NCI-H2227 (cell line): ENCODE measurements around the gene FAM50B.

Experiments
- DNase-seq: peaks from one replicate; lab custom pipeline; 2025; ENCODE audit not compliant: unreplicated experiment; lab: John Stamatoyannopoulos, UW

Gene FAM50B

DNA sequence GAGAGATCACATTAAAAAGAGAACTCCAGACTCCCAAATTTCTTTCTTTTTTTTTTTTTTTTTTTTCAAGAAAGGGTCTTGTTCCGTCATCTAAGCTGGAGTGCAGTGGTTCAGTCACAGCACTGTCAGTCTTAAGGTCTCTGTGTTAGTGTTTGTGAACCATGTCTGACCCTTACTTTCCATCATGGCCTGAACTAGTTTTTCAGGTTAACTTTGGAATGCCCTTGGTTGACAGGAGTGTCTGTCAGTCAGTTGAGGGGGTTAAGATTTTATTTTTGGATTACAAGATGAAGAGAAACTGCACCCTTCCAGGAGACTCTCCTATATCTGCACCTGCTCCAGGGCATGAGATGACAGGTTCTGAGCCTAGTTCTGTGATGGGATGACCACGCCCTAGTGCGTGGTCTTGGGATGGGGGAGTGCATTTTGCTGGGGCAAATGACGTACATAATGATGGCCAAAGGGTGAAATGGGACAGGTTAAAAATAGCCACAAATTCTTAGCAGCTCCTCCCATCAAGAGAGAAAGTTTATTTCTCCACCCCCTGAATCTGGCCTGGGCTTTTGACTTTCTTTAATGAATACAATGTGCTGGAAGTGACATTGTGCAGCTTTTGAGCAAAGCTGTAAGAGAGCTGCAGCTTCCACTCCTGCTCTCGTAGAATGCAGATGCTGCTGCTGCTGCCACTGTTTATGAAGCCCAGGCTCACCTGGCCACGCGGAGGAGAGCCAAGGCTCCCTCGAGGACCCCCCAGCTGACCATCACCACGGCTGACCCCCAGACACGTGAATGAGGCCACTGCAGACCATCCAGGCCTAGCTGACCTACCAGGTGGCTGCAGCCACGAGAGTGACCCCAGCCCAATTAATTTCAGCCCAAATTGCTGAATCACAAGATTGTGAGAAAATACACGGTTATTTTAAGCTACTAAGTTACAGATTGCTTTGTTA is 29.7 kb upstream of the FAM50B start:
- no peak for DNase-seq

- DNase-seq = no peak
Observed at GRCh38 chr6:3820563-3820962, 28.6 kb upstream of the FAM50B start.

DNA sequence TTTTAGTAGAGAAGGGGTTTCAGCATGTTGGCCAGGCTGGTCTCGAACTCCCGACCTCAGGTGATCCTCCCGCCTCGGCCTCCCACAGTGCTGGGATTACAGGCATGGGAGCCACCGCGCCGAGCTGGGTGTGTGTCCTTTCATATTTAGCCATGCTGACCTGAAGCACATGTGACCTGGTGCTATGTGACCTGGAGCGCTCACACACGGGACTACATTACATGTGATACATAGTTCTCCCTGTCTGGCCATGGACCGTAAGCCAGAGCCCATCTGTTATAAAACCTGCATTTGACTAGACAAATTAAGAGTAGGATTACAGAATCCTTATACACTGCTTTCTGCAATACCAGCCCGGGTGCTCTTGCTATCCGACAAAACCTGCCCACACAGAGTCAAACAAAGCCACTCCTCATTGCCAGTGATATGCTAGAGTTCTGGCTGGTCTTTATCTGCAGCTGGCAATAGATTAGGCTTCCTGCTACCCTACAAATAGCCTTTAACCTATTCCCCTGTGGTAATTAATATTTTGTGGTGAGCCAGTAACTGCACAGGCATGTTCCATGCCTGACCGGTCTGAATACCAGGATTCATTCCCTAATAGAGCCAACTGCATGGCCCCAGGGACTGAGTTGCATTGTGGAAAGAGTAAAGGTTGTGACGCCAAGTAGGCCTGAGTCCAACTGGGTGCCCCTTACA is 26.3 kb upstream of the FAM50B start:
- no peak for DNase-seq

GRCh38 chr6:3823671-3824070 is 25.5 kb upstream of the FAM50B start:
- no peak for DNase-seq

GRCh38 chr6:3825331-3825831 is 23.8 kb upstream of the FAM50B start:
- no peak for DNase-seq

GRCh38 chr6:3825851-3826581 is 23.2 kb upstream of the FAM50B start:
- DNase-seq = no peak

DNA sequence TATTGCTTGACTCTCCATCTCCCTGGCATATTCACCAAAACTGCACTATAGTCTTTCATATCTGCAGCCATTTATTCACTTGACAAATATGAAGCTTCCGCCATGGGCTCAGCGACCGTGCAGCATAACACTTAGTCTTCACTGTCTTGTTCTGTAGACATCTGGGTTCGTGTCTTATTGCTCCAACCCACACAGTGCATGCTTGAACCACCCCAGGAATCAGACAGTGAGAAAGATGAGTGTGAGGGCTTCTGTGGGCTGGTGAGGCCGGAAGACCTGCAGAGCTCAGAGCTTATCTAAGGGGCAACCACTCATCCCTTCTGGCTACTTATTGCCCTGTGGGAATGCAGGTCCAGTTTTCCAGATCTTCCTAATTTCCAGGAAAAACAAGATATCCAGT is 19.9 kb upstream of the FAM50B start:
- DNase-seq = no peak

DNA sequence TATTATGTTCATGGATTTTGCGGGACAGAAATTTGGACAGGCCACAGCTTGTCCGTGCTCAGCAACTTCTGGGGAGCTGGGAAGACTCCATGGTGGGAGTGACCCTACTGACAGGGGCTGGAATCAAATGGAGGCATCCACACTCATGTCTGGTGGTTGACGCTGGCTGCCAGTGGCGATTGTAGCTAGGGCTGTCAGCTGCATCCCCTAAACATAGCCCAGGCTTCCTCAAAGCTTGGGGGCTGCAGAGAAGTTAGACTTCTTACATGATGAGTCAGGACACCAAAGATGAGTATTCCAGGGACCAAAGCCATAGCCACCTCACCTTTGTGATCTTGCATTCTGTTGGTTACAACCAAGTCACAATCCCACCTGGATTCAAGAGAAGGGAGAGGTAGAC is 18.4 kb upstream of the FAM50B start:
- DNase-seq = no peak

- no peak for DNase-seq
Observed at GRCh38 chr6:3831761-3832530, 17.2 kb upstream of the FAM50B start.

- no peak for DNase-seq
Observed at GRCh38 chr6:3835055-3835731, 14.0 kb upstream of the FAM50B start.

DNA sequence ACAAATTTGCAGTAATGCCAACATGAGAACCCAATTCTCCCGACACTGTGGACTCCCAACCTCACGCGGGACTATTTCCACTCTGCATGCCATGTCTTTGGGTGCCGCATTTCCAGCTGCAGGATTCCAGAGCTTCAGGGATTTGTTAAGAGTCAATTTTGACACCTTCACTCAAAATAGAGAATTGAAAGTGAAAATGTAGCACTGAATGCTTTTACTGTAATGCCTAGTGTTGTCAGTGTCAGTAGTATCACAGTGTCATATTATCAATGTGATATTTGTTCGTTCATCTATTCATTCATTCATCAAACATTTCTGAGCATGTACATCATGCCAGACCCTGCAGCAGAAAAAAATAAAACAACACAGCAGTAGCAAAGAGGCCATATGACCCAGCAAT is 13.4 kb upstream of the FAM50B start:
- DNase-seq = no peak

DNA sequence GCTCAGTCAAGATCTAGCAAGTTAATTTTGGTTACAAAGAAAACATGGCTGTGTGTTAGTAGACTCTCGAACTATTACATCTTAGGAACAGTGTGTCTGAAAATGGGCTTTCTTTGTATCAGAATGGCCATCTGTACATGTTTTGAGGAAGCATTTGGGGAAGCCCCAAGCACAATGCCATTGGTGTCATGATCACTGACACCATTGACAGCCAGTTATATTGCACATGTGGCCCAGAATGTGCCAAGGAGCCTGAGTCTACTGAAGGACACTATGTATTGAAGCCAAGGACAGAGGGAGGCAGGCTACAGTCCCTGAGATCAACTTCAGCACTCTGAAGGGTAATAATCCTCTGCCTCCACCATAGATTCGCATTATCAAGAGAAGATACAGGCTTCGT is 12.6 kb upstream of the FAM50B start:
- no peak for DNase-seq

DNA sequence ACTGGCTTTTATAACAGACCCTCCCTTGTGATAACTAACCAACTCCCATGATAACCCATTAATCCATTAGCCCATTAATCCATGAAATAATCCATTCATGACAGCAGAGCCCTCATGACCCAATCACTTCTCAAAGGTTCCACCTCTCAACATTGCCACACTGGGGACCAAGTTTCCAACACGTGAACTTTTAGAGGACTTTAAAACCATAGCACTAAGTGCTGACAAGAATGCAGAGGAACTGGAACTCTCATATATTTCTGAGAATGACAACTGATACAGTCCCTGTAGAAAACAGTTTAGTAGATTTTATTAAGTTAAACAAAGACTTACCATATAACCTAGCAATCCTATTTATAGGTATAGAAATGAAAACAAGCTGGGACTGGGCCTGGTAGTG is 11.4 kb upstream of the FAM50B start:
- DNase-seq = no peak

DNA sequence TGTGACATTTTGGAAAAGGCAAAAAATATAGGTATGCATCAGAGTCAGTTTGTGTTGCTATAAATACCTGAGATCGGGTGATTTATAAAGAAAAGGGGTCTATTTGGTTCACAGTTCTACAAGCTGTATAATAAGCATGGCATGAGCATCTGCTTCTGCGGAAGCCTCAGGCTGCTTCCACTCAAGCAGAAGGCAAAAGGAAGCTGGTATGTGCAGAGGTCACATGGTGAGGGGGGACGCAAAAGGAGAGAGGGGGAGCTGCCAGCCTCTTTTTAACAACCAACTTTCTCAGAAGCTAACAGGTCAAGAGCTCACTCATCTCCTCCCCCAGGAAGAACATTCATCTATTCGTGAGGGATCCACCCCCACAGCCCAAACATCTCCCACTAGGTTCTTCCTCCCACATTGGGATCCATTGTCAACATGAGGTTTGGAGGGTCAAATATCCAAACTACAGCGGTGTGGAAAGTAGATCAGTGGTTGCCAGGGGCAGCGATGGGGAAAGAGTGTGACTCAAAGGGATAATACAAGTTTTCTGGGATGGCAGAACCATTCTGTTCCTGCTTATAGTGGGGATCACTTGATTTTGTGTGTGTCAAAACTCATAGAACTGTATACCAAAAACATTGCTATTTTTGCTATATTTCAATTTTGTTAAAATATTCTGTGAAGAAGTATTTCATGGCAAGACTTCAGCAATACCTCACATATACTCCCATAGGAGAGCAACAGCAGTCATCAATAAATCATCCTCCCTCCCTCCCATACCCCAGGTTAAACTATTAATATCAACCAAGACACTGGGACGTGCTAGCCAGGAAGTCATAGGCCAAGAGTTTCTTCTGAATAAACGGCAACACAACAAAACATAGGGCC is 9.9 kb upstream of the FAM50B start:
- DNase-seq = no peak

DNA sequence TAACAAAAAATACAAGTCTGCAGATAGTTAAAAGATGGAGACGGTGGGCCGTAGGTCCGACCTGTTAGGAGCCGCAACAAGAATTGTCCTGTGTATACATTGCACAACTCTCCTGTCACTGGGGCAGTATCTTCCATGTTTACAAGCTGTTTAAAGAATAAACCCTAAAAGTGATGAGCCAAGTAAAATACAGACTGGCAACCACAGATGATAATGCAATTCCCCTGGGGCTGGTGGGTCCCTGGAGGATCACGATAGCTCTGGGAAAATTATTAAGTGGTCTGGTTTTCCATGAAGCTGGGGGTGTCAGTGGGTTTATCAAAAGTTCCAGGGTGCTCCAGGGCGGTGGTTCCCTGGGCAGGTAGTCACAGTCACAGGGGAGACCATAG is 8.1 kb upstream of the FAM50B start:
- DNase-seq = no peak

- DNase-seq = no peak
Observed at GRCh38 chr6:3841711-3842565, 7.2 kb upstream of the FAM50B start.

DNA sequence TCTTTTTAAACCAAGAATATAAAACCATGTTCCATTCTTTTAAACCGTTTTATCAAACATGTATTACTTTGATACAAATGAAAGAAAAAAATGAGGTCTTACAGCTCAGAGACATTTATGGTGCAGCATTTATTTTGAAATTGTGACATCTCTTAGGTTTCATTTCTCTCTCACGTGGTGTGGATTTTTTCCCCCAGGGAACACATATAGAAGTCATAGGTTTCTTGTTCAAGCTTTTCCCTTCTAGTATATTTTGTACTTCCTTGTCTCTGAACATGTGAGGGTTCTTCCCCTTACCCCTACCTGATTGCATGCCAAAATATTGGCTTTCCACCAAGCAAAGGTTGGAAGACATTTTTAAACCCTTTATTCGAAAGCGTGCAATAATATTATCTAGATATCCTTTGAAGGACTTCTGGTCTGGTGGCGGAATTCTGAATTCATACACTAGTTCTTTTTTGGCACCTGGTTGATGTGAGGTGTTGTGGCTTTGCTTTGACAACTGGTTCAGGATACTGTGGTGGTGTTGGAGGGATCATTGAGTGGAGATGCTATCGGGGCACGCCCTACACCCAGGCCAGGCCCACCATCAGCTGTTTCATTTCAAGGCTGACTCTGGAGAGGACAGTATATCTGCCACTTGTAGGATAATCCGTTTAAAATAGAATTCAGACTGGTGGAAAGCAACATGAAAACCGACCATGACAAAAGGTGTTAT is 5.6 kb upstream of the FAM50B start:
- no peak for DNase-seq

DNA sequence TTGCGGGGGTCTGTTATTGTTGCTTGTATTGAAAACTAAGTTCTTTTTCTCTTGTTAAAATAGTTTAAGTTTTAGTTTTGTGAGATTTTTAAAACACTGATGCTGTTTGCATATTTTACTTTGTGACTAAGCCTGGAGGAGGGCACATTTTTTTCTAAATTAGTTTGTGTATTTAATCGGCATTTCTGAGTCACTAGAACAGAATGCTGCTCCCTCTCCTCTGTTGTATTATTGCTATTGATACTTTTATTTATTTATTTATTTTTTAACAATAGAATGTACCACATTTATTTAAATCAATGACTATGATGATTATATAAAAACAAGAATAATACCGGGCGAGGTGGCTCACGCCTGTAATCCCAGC is 5.1 kb upstream of the FAM50B start:
- no peak for DNase-seq
